WTC11 (cell line): ENCODE data around the gene USH1G. TPM values are rescaled to one million over a fixed set of nuclear protein-coding genes. Genes with fewer than 3 reads are reported as not detected.

ENCODE experiments used
- ATAC-seq: fragments of 200-7000 bp; cut with Tn5 transposase; 2 replicates; pipeline ENCODE4 v1.10.0; 2021; ENCODE audit warnings: mild to moderate bottlenecking, moderate library complexity
- CTCF ChIA-PET: fragments of 300-600 bp; sonication (Branson Sonifier 250); formaldehyde crosslinking; loops from one replicate; lab custom pipeline; 2021; ENCODE audit warnings: antibody characterized with exemption; lab: Charles Lee
- POLR2A ChIA-PET: fragments of 350-600 bp; sonication (Branson Sonifier 250); formaldehyde crosslinking; loops from one replicate; lab custom pipeline; 2021; ENCODE audit warnings: antibody characterized with exemption; lab: Charles Lee
- DNase-seq: peaks from one replicate; pipeline ENCODE4 v3.0.0; 2021; ENCODE audit warnings: low spot score
- H3K27ac Mint-ChIP-seq: 2 replicates; pipeline ENCODE4 v1.8.0; 2021; ENCODE audit warnings: mixed read lengths
- H3K27me3 Mint-ChIP-seq: 2 replicates; pipeline ENCODE4 v1.8.0; 2021; ENCODE audit warnings: low read depth, mild to moderate bottlenecking, moderate library complexity, mixed read lengths
- H3K36me3 Mint-ChIP-seq: 2 replicates; pipeline ENCODE4 v1.8.0; 2021; ENCODE audit warnings: mixed read lengths
- H3K4me1 Mint-ChIP-seq: 2 replicates; pipeline ENCODE4 v1.8.0; 2022; ENCODE audit warnings: mixed read lengths
- H3K4me3 Mint-ChIP-seq: 2 replicates; pipeline ENCODE4 v1.8.0; 2021; ENCODE audit warnings: mild to moderate bottlenecking, moderate library complexity, mixed read lengths
- H3K9me3 Mint-ChIP-seq: 2 replicates; pipeline ENCODE4 v1.8.0; 2021; ENCODE audit warnings: mixed read lengths
- CREB1 ChIP-seq: sonication (generic); formaldehyde crosslinking; IDR thresholded peaks from 2 replicates; pipeline ENCODE4 v1.8.0; 2023; ENCODE audit warnings: mild to moderate bottlenecking, missing genetic modification reagents
- CTCF ChIP-seq: fragments of 200-600 bp; IDR thresholded peaks from 2 replicates; pipeline ENCODE4 v1.8.0; 2022; ENCODE audit warnings: antibody characterized with exemption
- EMX1 ChIP-seq: fragments of 250-450 bp; sonication (Bioruptor Pico); IDR thresholded peaks from 2 replicates; pipeline ENCODE4 v1.8.0; 2021; ENCODE audit warnings: mild to moderate bottlenecking
- JAZF1 ChIP-seq: fragments of 250-450 bp; sonication (Bioruptor Pico); IDR thresholded peaks from 2 replicates; pipeline ENCODE4 v1.9.0; 2021; ENCODE audit warnings: moderate library complexity, mild to moderate bottlenecking, inconsistent platforms
- MLX ChIP-seq: sonication (generic); formaldehyde crosslinking; IDR thresholded peaks from 2 replicates; pipeline ENCODE4 v1.8.1; 2023; ENCODE audit warnings: mild to moderate bottlenecking, missing genetic modification reagents, moderate library complexity
- NFE2L1 ChIP-seq: sonication (generic); formaldehyde crosslinking; IDR thresholded peaks from 2 replicates; pipeline ENCODE4 v1.8.1; 2023; ENCODE audit warnings: missing genetic modification reagents
- NR1H2 ChIP-seq: sonication (generic); formaldehyde crosslinking; IDR thresholded peaks from 2 replicates; pipeline ENCODE4 v1.9.0; 2021; ENCODE audit warnings: mild to moderate bottlenecking, moderate library complexity, missing genetic modification reagents
- OVOL2 ChIP-seq: fragments of 250-450 bp; sonication (Bioruptor Pico); IDR thresholded peaks from 2 replicates; pipeline ENCODE4 v1.9.0; 2021; ENCODE audit warnings: mild to moderate bottlenecking, borderline replicate concordance
- PRDM15 ChIP-seq: sonication (generic); formaldehyde crosslinking; IDR thresholded peaks from 2 replicates; pipeline ENCODE4 v1.8.0; 2022; ENCODE audit warnings: missing genetic modification reagents
- PRRX2 ChIP-seq: fragments of 250-450 bp; sonication (Bioruptor Pico); IDR thresholded peaks from 2 replicates; pipeline ENCODE4 v1.8.0; 2021; ENCODE audit warnings: mild to moderate bottlenecking
- RORB ChIP-seq: fragments of 250-450 bp; sonication (Bioruptor Pico); IDR thresholded peaks from 2 replicates; pipeline ENCODE4 v1.9.0; 2021; ENCODE audit warnings: mild to moderate bottlenecking
- TEAD4 ChIP-seq: sonication (generic); formaldehyde crosslinking; IDR thresholded peaks from 2 replicates; pipeline ENCODE4 v1.8.0; 2022; ENCODE audit warnings: mild to moderate bottlenecking, missing genetic modification reagents
- TP53 ChIP-seq: sonication (generic); formaldehyde crosslinking; IDR thresholded peaks from 2 replicates; pipeline ENCODE4 v1.8.1; 2023; ENCODE audit warnings: mild to moderate bottlenecking, missing genetic modification reagents
- ZNF232 ChIP-seq: sonication (generic); formaldehyde crosslinking; IDR thresholded peaks from 2 replicates; pipeline ENCODE4 v1.8.0; 2022; ENCODE audit warnings: mild to moderate bottlenecking, missing genetic modification reagents
- ZNF423 ChIP-seq: fragments of 250-450 bp; sonication (Bioruptor Pico); IDR thresholded peaks from 2 replicates; pipeline ENCODE4 v2.1.2; 2022; ENCODE audit warnings: mild to moderate bottlenecking, moderate library complexity
- ZSCAN18 ChIP-seq: fragments of 250-450 bp; sonication (Bioruptor Pico); IDR thresholded peaks from 2 replicates; pipeline ENCODE4 v2.1.2; 2022; ENCODE audit warnings: mild to moderate bottlenecking, moderate library complexity
- total RNA-seq: library from RNA; stranded (reverse); gene quantifications from 3 replicates; pipeline ENCODE4 v1.2.3, GENCODE V29; 2021
- TF ChIP-seq, protein P1 (sequence below): sonication (generic); formaldehyde crosslinking; conservative IDR thresholded peaks from 2 replicates; pipeline ENCODE4 v1.8.1; 2023; ENCODE audit warnings: mild to moderate bottlenecking, low read depth, missing genetic modification reagents, moderate library complexity
- TF ChIP-seq, protein P2 (sequence below): fragments of 250-450 bp; sonication (Bioruptor Pico); IDR thresholded peaks from 2 replicates; pipeline ENCODE4 v1.8.0; 2021; ENCODE audit warnings: mild to moderate bottlenecking
- TF ChIP-seq, protein P3 (sequence below): fragments of 250-450 bp; sonication (Bioruptor Pico); conservative IDR thresholded peaks from 2 replicates; pipeline ENCODE4 v1.9.0; 2021; ENCODE audit warnings: mild to moderate bottlenecking

The USH1G gene
- total RNA-seq, 1 experiment from 2014 or later = 1.9 TPM

- TF ChIP-seq MLX (CRISPR knock-in tag) (no peak), NFE2L1 (peak; percentile 56; the same call in 1 of the 2 replicates), TEAD4 (CRISPR knock-in tag) (0 out of 2 replicates have a peak, but pooled peaks have one; percentile 28), PRDM15 (CRISPR knock-in tag) (no peak), RORB (CRISPR knock-in tag) (no peak), JAZF1 (CRISPR knock-in tag) (no peak), ZSCAN18 (no peak), OVOL2 (CRISPR knock-in tag) (no peak), CREB1 (CRISPR knock-in tag) (0 out of 2 replicates have a peak, but pooled peaks have one; percentile 40), TP53 (CRISPR knock-in tag) (no peak)
- TF ChIP-seq, protein P1, sequence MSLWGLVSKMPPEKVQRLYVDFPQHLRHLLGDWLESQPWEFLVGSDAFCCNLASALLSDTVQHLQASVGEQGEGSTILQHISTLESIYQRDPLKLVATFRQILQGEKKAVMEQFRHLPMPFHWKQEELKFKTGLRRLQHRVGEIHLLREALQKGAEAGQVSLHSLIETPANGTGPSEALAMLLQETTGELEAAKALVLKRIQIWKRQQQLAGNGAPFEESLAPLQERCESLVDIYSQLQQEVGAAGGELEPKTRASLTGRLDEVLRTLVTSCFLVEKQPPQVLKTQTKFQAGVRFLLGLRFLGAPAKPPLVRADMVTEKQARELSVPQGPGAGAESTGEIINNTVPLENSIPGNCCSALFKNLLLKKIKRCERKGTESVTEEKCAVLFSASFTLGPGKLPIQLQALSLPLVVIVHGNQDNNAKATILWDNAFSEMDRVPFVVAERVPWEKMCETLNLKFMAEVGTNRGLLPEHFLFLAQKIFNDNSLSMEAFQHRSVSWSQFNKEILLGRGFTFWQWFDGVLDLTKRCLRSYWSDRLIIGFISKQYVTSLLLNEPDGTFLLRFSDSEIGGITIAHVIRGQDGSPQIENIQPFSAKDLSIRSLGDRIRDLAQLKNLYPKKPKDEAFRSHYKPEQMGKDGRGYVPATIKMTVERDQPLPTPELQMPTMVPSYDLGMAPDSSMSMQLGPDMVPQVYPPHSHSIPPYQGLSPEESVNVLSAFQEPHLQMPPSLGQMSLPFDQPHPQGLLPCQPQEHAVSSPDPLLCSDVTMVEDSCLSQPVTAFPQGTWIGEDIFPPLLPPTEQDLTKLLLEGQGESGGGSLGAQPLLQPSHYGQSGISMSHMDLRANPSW = no peak
- TF ChIP-seq, protein P2, sequence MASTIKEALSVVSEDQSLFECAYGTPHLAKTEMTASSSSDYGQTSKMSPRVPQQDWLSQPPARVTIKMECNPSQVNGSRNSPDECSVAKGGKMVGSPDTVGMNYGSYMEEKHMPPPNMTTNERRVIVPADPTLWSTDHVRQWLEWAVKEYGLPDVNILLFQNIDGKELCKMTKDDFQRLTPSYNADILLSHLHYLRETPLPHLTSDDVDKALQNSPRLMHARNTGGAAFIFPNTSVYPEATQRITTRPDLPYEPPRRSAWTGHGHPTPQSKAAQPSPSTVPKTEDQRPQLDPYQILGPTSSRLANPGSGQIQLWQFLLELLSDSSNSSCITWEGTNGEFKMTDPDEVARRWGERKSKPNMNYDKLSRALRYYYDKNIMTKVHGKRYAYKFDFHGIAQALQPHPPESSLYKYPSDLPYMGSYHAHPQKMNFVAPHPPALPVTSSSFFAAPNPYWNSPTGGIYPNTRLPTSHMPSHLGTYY (CRISPR knock-in tag) = no peak
Observed at GRCh38 chr17:74960570-74961342, 37.7 kb upstream of the USH1G start (continued).

GRCh38 chr17:74959826-74960515 is 36.9 kb upstream of the USH1G start:
- Mint-ChIP-seq H3K9me3 (no peaks in the 10 kb centered on the region), H3K27me3 (peaks cover 16% of the 10 kb centered on the region), H3K4me1 (peaks cover 8% of the 10 kb centered on the region), H3K4me3 (no peak overlapping the region), H3K36me3 (no peaks in the 10 kb centered on the region), H3K27ac (no peak overlapping the region)
- ChIA-PET CTCF (interaction anchor here (0.6 to 6.5 kb wide), 62 partner anchors 8 to 281 kb away, joined by 3 to 206 read pairs (median 10); partner anchors contain the start of genes ARMC7, ATP5PD, CDR2L and FADS6), POLR2A (interaction anchor here (1.2 to 2.2 kb wide), 2 partner anchors 52 to 87 kb away, joined by 4 to 18 read pairs; partner anchors contain the start of genes FDXR and MRPL58)
- ATAC-seq = no peak
- DNase-seq = no peak
- TF ChIP-seq CREB1 (CRISPR knock-in tag) = no peak
- no peak for TF ChIP-seq CTCF
- TF ChIP-seq ZNF423 (CRISPR knock-in tag) = no peak
- no peak for TF ChIP-seq PRRX2 (CRISPR knock-in tag)
- TF ChIP-seq, protein P2 (CRISPR knock-in tag) = no peak
- TF ChIP-seq EMX1 (CRISPR knock-in tag) = no peak
- TF ChIP-seq ZNF232 = no peak
- TF ChIP-seq NR1H2 (CRISPR knock-in tag) = no peak
- no peak for TF ChIP-seq OVOL2 (CRISPR knock-in tag)
- TF ChIP-seq, protein P3, sequence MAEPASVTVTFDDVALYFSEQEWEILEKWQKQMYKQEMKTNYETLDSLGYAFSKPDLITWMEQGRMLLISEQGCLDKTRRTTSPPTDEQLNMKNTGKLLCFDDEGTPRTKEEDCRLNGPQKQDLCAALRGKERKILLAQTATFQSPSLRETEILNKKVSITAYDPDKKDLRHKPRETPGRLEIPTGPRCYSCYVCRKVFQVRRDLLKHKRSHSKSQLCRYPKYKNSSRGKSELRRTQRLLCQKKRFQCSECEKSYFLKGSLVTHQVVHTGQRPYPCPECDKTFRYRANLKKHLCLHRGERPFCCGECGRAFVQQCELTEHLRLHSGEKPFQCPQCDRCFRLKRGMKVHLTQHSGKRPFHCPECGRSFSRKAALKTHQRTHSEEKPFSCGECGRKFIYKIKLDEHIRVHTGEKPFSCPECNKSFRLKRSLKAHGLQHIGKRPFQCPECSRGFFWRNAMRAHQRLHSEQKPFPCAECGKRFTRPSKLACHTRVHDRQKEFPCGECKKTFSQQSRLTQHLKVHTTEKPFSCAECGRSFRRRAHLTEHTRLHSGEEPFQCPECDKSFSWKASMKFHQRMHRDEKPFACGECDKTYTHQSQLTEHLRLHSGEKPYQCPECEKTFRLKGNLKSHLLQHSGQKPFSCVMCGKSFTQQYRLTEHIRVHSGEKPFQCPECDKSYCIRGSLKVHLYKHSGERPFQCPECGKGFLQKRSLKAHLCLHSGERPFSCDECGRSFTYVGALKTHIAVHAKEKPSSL (CRISPR knock-in tag) = no peak
